Measurements from ENCODE around the gene ZNF772. TPM values are rescaled to one million over a fixed set of nuclear protein-coding genes. Genes with fewer than 3 reads are reported as not detected.
A peak's percentile ranks its signal among the peaks of the same experiment; 100 is the strongest.

ZNF772 gene
- total RNA-seq, 1 experiment from 2014 or later: 12.2 TPM

GRCh38 chr19:57435062-57435978, 42.0 kb downstream of the ZNF772 start, which contains the start of gene ZNF749:
Gene ZNF749 (plus strand): TSS chr19:57435325. CDS start chr19:57435579, 254 bp downstream.
- peak; percentile 100 for DNase-seq (ENCODE audit: low read depth)

GRCh38 chr19:57434386-57435061, 42.8 kb downstream of the ZNF772 start:
- DNase-seq (ENCODE audit: low read depth): no peak

GRCh38 chr19:57421037-57421436, 56.3 kb downstream of the ZNF772 start:
- no peak for DNase-seq (ENCODE audit: low read depth)

GRCh38 chr19:57419439-57419838, 57.9 kb downstream of the ZNF772 start:
- no peak for DNase-seq (ENCODE audit: low read depth)

Other genes starting within 250 kb of the ZNF772 start
- 0.46 and 1.8 TPM in 2 replicates for gene AURKC, start 246.5 kb downstream of the ZNF772 start, total RNA-seq (2014; rRNA removed; shearing (Covaris generic))
- gene ZNF805, start 236.9 kb downstream of the ZNF772 start, total RNA-seq (2014; rRNA removed; shearing (Covaris generic)): 9.5 and 11.2 TPM in 2 replicates
- 19.8 and 23.3 TPM in 2 replicates for gene ZNF460, start 197.1 kb downstream of the ZNF772 start, total RNA-seq (2014; rRNA removed; shearing (Covaris generic))
- gene ZNF543, start 157.1 kb downstream of the ZNF772 start, total RNA-seq (2014; rRNA removed; shearing (Covaris generic)): 6.3 and 7.4 TPM in 2 replicates
- 5.7 and 6.2 TPM in 2 replicates for gene ZNF304, start 126.3 kb downstream of the ZNF772 start, total RNA-seq (2014; rRNA removed; shearing (Covaris generic))
- gene TRAPPC2B, start 114.0 kb downstream of the ZNF772 start, total RNA-seq (2014; rRNA removed; shearing (Covaris generic)): 24.1 and 24.9 TPM in 2 replicates
- 2.6 and 3.4 TPM in 2 replicates for gene ZNF547, start 114.0 kb downstream of the ZNF772 start, total RNA-seq (2014; rRNA removed; shearing (Covaris generic))
- 13.4 and 17.3 TPM in 2 replicates for gene ZNF548, start 87.7 kb downstream of the ZNF772 start, total RNA-seq (2014; rRNA removed; shearing (Covaris generic))
- gene ZNF17, start 66.4 kb downstream of the ZNF772 start, total RNA-seq (2014; rRNA removed; shearing (Covaris generic)): 7.9 and 8.0 TPM in 2 replicates
- 11.2 and 16.2 TPM in 2 replicates for gene ZNF749, start 42.2 kb downstream of the ZNF772 start, total RNA-seq (2014; rRNA removed; shearing (Covaris generic))
- gene VN1R1, start 20.4 kb downstream of the ZNF772 start, total RNA-seq (2014; rRNA removed; shearing (Covaris generic)): not detected in 2 replicates
- 2.8 and 8.4 TPM in 2 replicates for gene ZNF419, start 10.2 kb upstream of the ZNF772 start, total RNA-seq (2014; rRNA removed; shearing (Covaris generic))
- 5.8 and 6.3 TPM in 2 replicates for gene ZNF773, start 22.4 kb upstream of the ZNF772 start, total RNA-seq (2014; rRNA removed; shearing (Covaris generic))
- 3.4 and 4.0 TPM in 2 replicates for gene ZNF549, start 49.8 kb upstream of the ZNF772 start, total RNA-seq (2014; rRNA removed; shearing (Covaris generic))
- gene ZNF550, start 82.3 kb upstream of the ZNF772 start, total RNA-seq (2014; rRNA removed; shearing (Covaris generic)): 9.7 and 34.5 TPM in 2 replicates
- 2.9 and 5.1 TPM in 2 replicates for gene ZNF416, start 101.3 kb upstream of the ZNF772 start, total RNA-seq (2014; rRNA removed; shearing (Covaris generic))
- gene ZIK1, start 106.6 kb upstream of the ZNF772 start, total RNA-seq (2014; rRNA removed; shearing (Covaris generic)): 9.5 and 12.5 TPM in 2 replicates
- 7.5 and 15.1 TPM in 2 replicates for gene ZNF530, start 122.3 kb upstream of the ZNF772 start, total RNA-seq (2014; rRNA removed; shearing (Covaris generic))
- 17.0 and 22.9 TPM in 2 replicates for gene ZNF134, start 136.7 kb upstream of the ZNF772 start, total RNA-seq (2014; rRNA removed; shearing (Covaris generic))
- gene ZNF211, start 155.6 kb upstream of the ZNF772 start, total RNA-seq (2014; rRNA removed; shearing (Covaris generic)): 7.4 and 9.8 TPM in 2 replicates
- gene ZSCAN4, start 191.4 kb upstream of the ZNF772 start, total RNA-seq (2014; rRNA removed; shearing (Covaris generic)): not detected in 2 replicates
- 16.6 and 17.5 TPM in 2 replicates for gene ZNF551, start 204.4 kb upstream of the ZNF772 start, total RNA-seq (2014; rRNA removed; shearing (Covaris generic))
- not detected in 2 replicates for gene ZNF154, start 231.6 kb upstream of the ZNF772 start, total RNA-seq (2014; rRNA removed; shearing (Covaris generic))

All from Daoy (cell line).